Lung (tissue), 12 donors: Measurements from ENCODE around the gene RNGTT. TPM values are rescaled to one million over a fixed set of nuclear protein-coding genes. Genes with fewer than 3 reads are reported as not detected.

Source experiments
- ATAC-seq: fragments of 200-7000 bp; cut with Tn5 transposase; one replicate; pipeline ENCODE4 v1.9.1; 2020; ENCODE audit warnings: moderate number of reproducible peaks; ENCODE audit not compliant: insufficient read depth, low FRiP score
- DNase-seq, 3 donors: peaks; one replicate each; pipeline ENCODE4 v3.0.0-alpha.2; 2013 to 2017
- H3K27ac ChIP-seq, 2 donors: one replicate each; pipeline ENCODE4 v1.5.1; 2013; ENCODE audit warnings: mild to moderate bottlenecking in 2 of 2, moderate library complexity in 2 of 2, control low read depth in 1 of 2, inconsistent platforms in 1 of 2, low read depth in 1 of 2, low read length in 1 of 2
- H3K27me3 ChIP-seq, 3 donors: one replicate each; pipeline ENCODE4 v1.5.1; 2013; ENCODE audit warnings: low read length in 2 of 3; ENCODE audit not compliant: control insufficient read depth in 3 of 3, insufficient read depth in 3 of 3
- H3K36me3 ChIP-seq, 4 donors: one replicate each; pipeline ENCODE4 v1.5.1; 2013; ENCODE audit warnings: low read length in 4 of 4, mild to moderate bottlenecking in 1 of 4, moderate library complexity in 1 of 4; ENCODE audit not compliant: control insufficient read depth in 4 of 4, insufficient read depth in 4 of 4
- H3K4me1 ChIP-seq, 5 donors: one replicate each; pipeline ENCODE4 v1.5.1; 2013; ENCODE audit warnings: low read length in 5 of 5, mild to moderate bottlenecking in 2 of 5, moderate library complexity in 1 of 5; ENCODE audit not compliant: control insufficient read depth in 5 of 5, insufficient read depth in 5 of 5
- H3K4me3 ChIP-seq: one replicate; pipeline ENCODE4 v1.5.1; 2013; ENCODE audit warnings: mild to moderate bottlenecking, control low read depth, moderate library complexity
- H3K9ac ChIP-seq, 2 donors: one replicate each; pipeline ENCODE4 v1.5.1; 2013; ENCODE audit warnings: low read length in 2 of 2, control low read depth in 1 of 2; ENCODE audit not compliant: insufficient read depth in 1 of 2
- H3K9me3 ChIP-seq, 4 donors: one replicate each; pipeline ENCODE4 v1.5.1; 2013; ENCODE audit warnings: low read length in 3 of 4, mild to moderate bottlenecking in 1 of 4, moderate library complexity in 1 of 4; ENCODE audit not compliant: control insufficient read depth in 4 of 4, insufficient read depth in 3 of 4
- WGBS, 2 donors: extraction: QIAGEN DNeasy Blood & Tissue Kit; methylation state at CpG; one replicate each; pipeline ENCODE4 v1.1.7; 2013; 5-methylcytosine and 5-hydroxymethylcytosine counted together
- polyA plus RNA-seq, 2 donors: library from polyadenylated mRNA; stranded (reverse); fragments of 200-250 nt; gene quantifications; one replicate each; pipeline ENCODE4 v1.2.1, GENCODE V29; 2013
- total RNA-seq, 2 donors: library from RNA; depleted of rRNA in 1 of 2; stranded (reverse); fragments of >200 nt in 1 of 2; gene quantifications; one replicate each; pipeline ENCODE4 v1.2.1, GENCODE V29; 2014 to 2021
- TF ChIP-seq, protein P1 (sequence below): IDR thresholded peaks from 2 replicates; pipeline ENCODE4 v1.5.1; 2012; ENCODE audit warnings: mild to moderate bottlenecking; ENCODE audit errors: control extremely low read depth, extremely low read depth
- donor health status: control.
- donor health status: control.
- donor health status: Bipolar disorder and iron deficiency.
- donor health status: healthy.
- donor health status: DM: yes; HTN: yes; CAD: no.

The RNGTT gene
- total and polyA plus RNA-seq, 4 donors: 3.0 to 25.0 (median 9.2) TPM

DNA sequence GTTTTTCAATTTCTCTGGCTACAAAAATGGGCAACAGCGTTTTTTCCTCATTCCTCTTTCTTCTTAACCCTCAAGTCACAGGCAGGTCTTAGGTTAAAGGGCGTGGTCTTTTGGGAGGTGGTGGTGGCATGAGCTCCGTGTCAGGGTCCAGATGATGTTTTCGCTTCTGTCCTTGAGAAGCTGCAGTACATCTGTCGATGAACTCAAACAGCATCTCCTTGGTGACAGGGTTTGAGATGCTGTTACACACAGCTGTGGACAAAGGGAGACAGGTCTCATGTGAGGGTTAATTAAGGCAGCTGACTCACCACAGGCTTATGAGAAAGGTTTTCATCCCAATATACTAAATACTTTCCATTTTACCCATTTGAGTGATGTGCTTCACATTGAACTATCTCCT, 350.8 kb downstream of the RNGTT start:
- ATAC-seq (no peak), DNase-seq (no peak)
- no peak overlapping the region for H3K9ac ChIP-seq
- TF ChIP-seq, protein P1, sequence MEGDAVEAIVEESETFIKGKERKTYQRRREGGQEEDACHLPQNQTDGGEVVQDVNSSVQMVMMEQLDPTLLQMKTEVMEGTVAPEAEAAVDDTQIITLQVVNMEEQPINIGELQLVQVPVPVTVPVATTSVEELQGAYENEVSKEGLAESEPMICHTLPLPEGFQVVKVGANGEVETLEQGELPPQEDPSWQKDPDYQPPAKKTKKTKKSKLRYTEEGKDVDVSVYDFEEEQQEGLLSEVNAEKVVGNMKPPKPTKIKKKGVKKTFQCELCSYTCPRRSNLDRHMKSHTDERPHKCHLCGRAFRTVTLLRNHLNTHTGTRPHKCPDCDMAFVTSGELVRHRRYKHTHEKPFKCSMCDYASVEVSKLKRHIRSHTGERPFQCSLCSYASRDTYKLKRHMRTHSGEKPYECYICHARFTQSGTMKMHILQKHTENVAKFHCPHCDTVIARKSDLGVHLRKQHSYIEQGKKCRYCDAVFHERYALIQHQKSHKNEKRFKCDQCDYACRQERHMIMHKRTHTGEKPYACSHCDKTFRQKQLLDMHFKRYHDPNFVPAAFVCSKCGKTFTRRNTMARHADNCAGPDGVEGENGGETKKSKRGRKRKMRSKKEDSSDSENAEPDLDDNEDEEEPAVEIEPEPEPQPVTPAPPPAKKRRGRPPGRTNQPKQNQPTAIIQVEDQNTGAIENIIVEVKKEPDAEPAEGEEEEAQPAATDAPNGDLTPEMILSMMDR: no peak
- no peak overlapping the region for H3K27ac ChIP-seq
- peaks cover 0 to 11% (median 4%) of the 10 kb centered on the region in 4 donors for H3K36me3 ChIP-seq
- no peaks in the 10 kb centered on the region for H3K27me3 ChIP-seq
- H3K4me1 ChIP-seq: no peaks in the 10 kb centered on the region
- WGBS, 2 donors: 91 to 92% methylated on average over 5 of the region's 5 CpGs
- H3K9me3 ChIP-seq: peaks cover 0 to 2% (median 0%) of the 10 kb centered on the region in 4 donors
- no peak overlapping the region for H3K4me3 ChIP-seq

DNA sequence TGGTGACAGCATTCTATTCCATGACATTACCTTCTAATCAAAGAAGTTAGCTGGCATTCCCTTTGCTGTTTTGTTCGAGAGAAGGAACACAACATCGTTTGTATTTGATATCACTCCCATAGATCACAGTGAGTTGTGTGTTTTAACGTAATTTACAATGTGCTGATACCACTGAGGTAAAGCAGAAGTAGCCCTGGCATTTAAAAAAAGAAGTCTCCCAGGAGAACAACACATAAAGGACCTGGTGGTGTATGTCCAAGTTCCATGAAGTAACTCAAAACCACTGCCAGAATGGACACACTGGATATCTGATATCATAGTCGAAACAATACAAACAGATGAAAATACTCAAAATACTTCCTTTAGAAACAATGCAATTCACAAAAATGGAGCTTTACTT, 351.7 kb downstream of the RNGTT start:
- Histone ChIP-seq H3K4me3 (no peak overlapping the region), H3K27ac (no peak overlapping the region), H3K36me3 (peaks cover 0 to 11% (median 4%) of the 10 kb centered on the region in 4 donors), H3K9ac (no peak overlapping the region), H3K9me3 (peaks cover 0 to 2% (median 0%) of the 10 kb centered on the region in 4 donors), H3K27me3 (no peaks in the 10 kb centered on the region), H3K4me1 (no peaks in the 10 kb centered on the region)
- no peak for ATAC-seq
- no peak for DNase-seq
- 83% methylated on average over 4 of the region's 4 CpGs for WGBS, 2 donors
- TF ChIP-seq, protein P1: no peak

DNA sequence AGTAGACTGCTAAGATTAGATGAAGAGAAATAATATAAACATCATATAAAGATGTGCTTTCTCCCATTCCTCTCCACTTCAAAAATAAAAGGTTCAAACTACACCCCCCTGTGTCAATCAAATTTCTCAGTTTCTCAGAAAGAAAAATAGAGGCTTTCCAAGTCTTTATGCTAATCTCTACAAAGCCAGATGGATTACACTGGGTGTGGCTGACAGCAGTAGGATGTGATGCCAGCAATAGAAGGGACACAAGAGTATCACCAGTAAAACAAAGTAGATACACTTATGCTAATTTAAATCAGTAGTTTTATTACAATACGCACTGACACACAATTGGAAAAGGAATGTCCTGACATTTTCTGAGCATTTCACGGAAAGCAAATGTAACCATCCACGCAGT, 353.4 kb downstream of the RNGTT start:
- 97 to 98% methylated on average over 3 of the region's 3 CpGs for WGBS, 2 donors
- peaks cover 0 to 11% (median 4%) of the 10 kb centered on the region in 4 donors for H3K36me3 ChIP-seq
- no peak overlapping the region for H3K4me3 ChIP-seq
- H3K9me3 ChIP-seq: peaks cover 0 to 2% (median 0%) of the 10 kb centered on the region in 4 donors
- H3K27ac ChIP-seq: no peak overlapping the region
- no peaks in the 10 kb centered on the region for H3K27me3 ChIP-seq
- DNase-seq: no peak
- TF ChIP-seq, protein P1: no peak
- H3K9ac ChIP-seq: no peak overlapping the region
- H3K4me1 ChIP-seq: no peaks in the 10 kb centered on the region
- no peak for ATAC-seq

DNA sequence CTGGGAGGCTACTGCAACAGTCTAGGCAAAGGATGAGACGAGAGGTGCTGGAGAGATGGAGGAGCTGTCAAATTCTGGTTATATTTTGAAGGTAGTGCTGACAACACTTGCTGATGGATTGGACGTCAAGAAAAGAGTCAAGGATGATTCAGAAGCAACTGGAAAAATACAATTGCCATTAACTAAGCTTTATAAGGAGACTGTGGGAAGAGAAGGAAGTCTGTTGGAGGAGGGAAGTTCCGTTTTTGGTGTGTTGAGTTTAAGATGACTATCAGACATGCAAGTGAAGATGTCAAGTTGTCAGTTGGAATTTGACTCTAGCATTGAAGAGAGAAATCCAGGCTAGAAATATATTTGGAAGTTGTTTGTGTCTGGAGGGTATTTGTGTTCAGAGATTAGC, 358.1 kb downstream of the RNGTT start:
- WGBS, 2 donors: 52 to 68% methylated on average over 3 of the region's 3 CpGs
- Histone ChIP-seq H3K4me1 (no peaks in the 10 kb centered on the region), H3K27ac (no peak overlapping the region), H3K4me3 (no peak overlapping the region), H3K36me3 (peaks cover 0 to 5% (median 0%) of the 10 kb centered on the region in 4 donors), H3K9ac (no peak overlapping the region), H3K27me3 (no peaks in the 10 kb centered on the region), H3K9me3 (peaks cover 0 to 2% (median 0%) of the 10 kb centered on the region in 4 donors)
- TF ChIP-seq, protein P1: no peak
- ATAC-seq (no peak), DNase-seq (no peak)
